Sigmoid colon (tissue), 4 donors: Measurements from ENCODE around the gene SWAP70.

Experiments used
- POLR2AphosphoS5 ChIP-seq, 4 donors: sonication (generic); formaldehyde crosslinking; IDR thresholded peaks; one replicate each; pipeline ENCODE4 v1.6.1; 2017; ENCODE audit warnings: antibody characterized with exemption in 4 of 4
- TF ChIP-seq, protein P1 (sequence below), 4 experiments: fragments of 450-650 bp in 3 of 4; fragments of 200-600 bp in 1 of 4; IDR thresholded peaks; one replicate each; pipeline ENCODE4 v1.5.1; 2016 to 2019; ENCODE audit warnings: antibody characterized with exemption in 4 of 4, mild to moderate bottlenecking in 3 of 4, moderate library complexity in 2 of 4

DNA sequence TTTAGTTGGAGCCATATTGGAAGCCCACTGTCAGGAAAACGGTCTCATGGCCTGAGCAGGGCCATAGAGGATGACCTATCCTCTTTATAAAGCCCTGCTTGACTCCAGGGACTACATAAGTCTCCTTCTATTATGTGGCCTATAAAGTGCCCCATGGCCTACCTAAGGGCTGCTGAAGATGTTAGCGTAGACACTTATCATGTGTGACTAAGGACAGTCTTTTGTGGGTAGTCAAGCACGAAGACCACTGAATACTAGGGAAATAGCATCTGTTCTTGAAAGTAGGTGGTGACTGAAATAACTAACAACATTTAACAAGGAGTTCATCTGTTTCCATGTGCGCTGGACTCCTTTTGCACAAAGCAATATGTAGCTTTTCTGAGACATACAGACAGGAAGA is 117.1 kb downstream of the SWAP70 start:
- TF ChIP-seq, protein P1, sequence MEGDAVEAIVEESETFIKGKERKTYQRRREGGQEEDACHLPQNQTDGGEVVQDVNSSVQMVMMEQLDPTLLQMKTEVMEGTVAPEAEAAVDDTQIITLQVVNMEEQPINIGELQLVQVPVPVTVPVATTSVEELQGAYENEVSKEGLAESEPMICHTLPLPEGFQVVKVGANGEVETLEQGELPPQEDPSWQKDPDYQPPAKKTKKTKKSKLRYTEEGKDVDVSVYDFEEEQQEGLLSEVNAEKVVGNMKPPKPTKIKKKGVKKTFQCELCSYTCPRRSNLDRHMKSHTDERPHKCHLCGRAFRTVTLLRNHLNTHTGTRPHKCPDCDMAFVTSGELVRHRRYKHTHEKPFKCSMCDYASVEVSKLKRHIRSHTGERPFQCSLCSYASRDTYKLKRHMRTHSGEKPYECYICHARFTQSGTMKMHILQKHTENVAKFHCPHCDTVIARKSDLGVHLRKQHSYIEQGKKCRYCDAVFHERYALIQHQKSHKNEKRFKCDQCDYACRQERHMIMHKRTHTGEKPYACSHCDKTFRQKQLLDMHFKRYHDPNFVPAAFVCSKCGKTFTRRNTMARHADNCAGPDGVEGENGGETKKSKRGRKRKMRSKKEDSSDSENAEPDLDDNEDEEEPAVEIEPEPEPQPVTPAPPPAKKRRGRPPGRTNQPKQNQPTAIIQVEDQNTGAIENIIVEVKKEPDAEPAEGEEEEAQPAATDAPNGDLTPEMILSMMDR (IDR thresholded peaks at IDR 0.05): no peak
- no peak for TF ChIP-seq POLR2AphosphoS5 (IDR thresholded peaks at IDR 0.05)
